Measurements from ENCODE around the gene P2RY2.
A peak's percentile ranks its signal among the peaks of the same experiment; 100 is the strongest.
"Not testable (repeated sequence)": the region's sequence is repeated elsewhere in the genome, so short reads cannot be mapped to it uniquely, and the experiment has no call there.

P2RY2 gene

GRCh38 chr11:73229896-73230875 lies 12.1 kb downstream of the P2RY2 start:
- DNase-seq: no peak

GRCh38 chr11:73230931-73231330 lies 12.8 kb downstream of the P2RY2 start:
- no peak for DNase-seq

- DNase-seq: not testable (repeated sequence)
Observed at GRCh38 chr11:73232487-73232886, 14.4 kb downstream of the P2RY2 start.

- peak; percentile 13 for DNase-seq
Observed at GRCh38 chr11:73233211-73233610, 15.1 kb downstream of the P2RY2 start.

GRCh38 chr11:73233692-73234470 lies 15.8 kb downstream of the P2RY2 start:
- no peak for DNase-seq

GRCh38 chr11:73234471-73235181 lies 16.5 kb downstream of the P2RY2 start:
- no peak for DNase-seq

- no peak for DNase-seq
Observed at GRCh38 chr11:73235236-73235786, 17.2 kb downstream of the P2RY2 start.

GRCh38 chr11:73236205-73236765 lies 18.2 kb downstream of the P2RY2 start:
- no peak for DNase-seq

GRCh38 chr11:73236854-73237253 lies 18.8 kb downstream of the P2RY2 start:
- DNase-seq: peak; percentile 85

- DNase-seq: peak; percentile 15
Observed at GRCh38 chr11:73237471-73238290, 19.6 kb downstream of the P2RY2 start.

GRCh38 chr11:73239111-73239521 lies 21.0 kb downstream of the P2RY2 start:
- DNase-seq: no peak

- no peak for DNase-seq
Observed at GRCh38 chr11:73239571-73240189, 21.6 kb downstream of the P2RY2 start.

GRCh38 chr11:73240190-73240781 lies 22.2 kb downstream of the P2RY2 start:
- DNase-seq: no peak

GRCh38 chr11:73241300-73241699 lies 23.2 kb downstream of the P2RY2 start:
- DNase-seq: no peak

GRCh38 chr11:73242251-73243092 lies 24.4 kb downstream of the P2RY2 start:
- peak; percentile 70 for DNase-seq

- no peak for DNase-seq
Observed at GRCh38 chr11:73243093-73243485, 25.0 kb downstream of the P2RY2 start.

- no peak for DNase-seq
Observed at GRCh38 chr11:73244589-73245240, 26.6 kb downstream of the P2RY2 start.

GRCh38 chr11:73245461-73245860 lies 27.4 kb downstream of the P2RY2 start:
- DNase-seq: no peak

- DNase-seq: no peak
Observed at GRCh38 chr11:73246303-73246702, 28.2 kb downstream of the P2RY2 start.
